ENCODE data around the gene VIPR2.
"Not testable (repeated sequence)": the region's sequence is repeated elsewhere in the genome, so short reads cannot be mapped to it uniquely, and the experiment has no call there.

The VIPR2 gene

GRCh38 chr7:159137906-159138305 lies 6.8 kb downstream of the VIPR2 start:
- no peak for ATAC-seq
- Mint-ChIP-seq H3K9me3 (no peaks in the 10 kb centered on the region), H3K27ac (no peak overlapping the region), H3K4me1 (no peaks in the 10 kb centered on the region), H3K36me3 (no peaks in the 10 kb centered on the region), H3K4me3 (no peak overlapping the region)
- DNase-seq (ENCODE audit: low spot score in 2 of 2), result no peak

DNA sequence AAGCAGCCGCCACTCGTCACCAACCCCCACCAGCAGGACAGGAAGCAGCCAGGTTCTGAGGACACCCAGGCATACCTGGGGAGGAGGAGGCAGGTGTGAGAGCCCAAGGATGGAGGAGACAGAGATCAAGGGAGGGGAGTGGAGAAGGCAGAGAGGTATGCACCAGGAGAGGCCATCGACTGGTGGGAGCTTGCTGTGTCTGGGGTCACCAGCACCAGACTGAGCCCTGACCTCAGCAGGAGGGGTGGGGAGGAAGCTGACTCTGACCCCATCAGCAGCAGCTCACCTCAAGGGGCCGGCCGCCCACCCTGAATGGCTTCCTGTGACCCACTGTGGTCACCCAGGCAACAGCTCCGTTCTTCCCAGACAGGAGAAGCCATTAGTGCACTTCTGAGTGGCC lies 7.8 kb downstream of the VIPR2 start:
- ATAC-seq, result no peak
- Mint-ChIP-seq H3K9me3 (no peaks in the 10 kb centered on the region), H3K4me1 (no peaks in the 10 kb centered on the region)

DNA sequence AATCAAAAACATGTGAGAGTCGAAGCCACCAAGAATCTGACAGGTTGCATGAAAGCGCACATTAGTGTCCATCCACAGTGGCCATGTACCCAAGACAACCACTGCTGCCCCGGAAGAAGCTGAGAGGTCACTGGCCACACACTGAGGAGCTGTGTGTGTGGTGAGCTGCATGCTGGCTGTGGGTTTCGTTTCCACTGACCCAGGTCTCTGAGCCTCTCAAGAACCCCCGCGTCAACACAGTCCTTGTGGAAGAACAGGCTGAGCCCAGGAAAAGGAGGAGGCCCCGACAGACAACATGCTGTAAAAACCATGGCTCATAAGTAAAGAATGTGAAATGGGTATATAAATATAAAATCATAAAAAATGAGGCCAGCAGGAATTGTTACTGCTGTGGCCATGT lies 8.2 kb downstream of the VIPR2 start:
- Mint-ChIP-seq H3K4me1 (no peaks in the 10 kb centered on the region), H3K9me3 (no peaks in the 10 kb centered on the region), H3K36me3 (no peaks in the 10 kb centered on the region), H3K27ac (no peak overlapping the region), H3K4me3 (no peak overlapping the region)
- DNase-seq (ENCODE audit: low spot score in 2 of 2), result no peak
- no peak for ATAC-seq

More for the DNA sequence above, 7.8 kb downstream of the VIPR2 start:
- Mint-ChIP-seq H3K36me3 (no peaks in the 10 kb centered on the region), H3K4me3 (no peak overlapping the region), H3K27ac (no peak overlapping the region)
- DNase-seq (ENCODE audit: low spot score in 2 of 2), result no peak

DNA sequence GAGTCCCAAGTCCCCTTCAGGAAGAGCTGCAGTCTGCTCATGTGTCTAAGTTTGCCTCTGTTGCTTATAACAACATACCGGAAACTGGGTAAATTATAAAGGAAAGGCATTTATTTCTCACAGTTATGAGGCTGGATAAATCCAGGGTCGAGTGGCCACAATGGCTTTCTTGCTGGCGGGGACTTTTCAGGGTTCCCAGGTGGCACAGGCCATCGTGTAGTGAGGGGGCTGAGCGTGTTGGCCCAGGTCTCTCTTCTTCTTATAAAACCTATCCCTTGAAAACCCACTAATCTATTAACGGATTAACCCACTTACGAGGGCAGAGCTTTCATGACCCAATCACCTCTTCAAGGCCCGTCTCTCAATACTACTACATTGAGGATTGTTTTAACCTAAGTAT lies 8.7 kb downstream of the VIPR2 start:
- no peak for ATAC-seq
- DNase-seq (ENCODE audit: low spot score in 2 of 2), result no peak
- Mint-ChIP-seq H3K9me3 (no peaks in the 10 kb centered on the region), H3K4me1 (no peaks in the 10 kb centered on the region), H3K36me3 (no peaks in the 10 kb centered on the region), H3K4me3 (no peak overlapping the region), H3K27ac (no peak overlapping the region)

- H3K9me3 Mint-ChIP-seq; H3K4me3 Mint-ChIP-seq; DNase-seq (ENCODE audit: low spot score in 2 of 2); H3K27ac Mint-ChIP-seq; ATAC-seq; H3K4me1 Mint-ChIP-seq; H3K36me3 Mint-ChIP-seq: not testable (repeated sequence)
Observed at GRCh38 chr7:159132670-159133443, 11.8 kb downstream of the VIPR2 start.

- no peak overlapping the region for H3K27ac Mint-ChIP-seq
- no peaks in the 10 kb centered on the region for H3K36me3 Mint-ChIP-seq
- H3K9me3 Mint-ChIP-seq, result no peaks in the 10 kb centered on the region
- no peaks in the 10 kb centered on the region for H3K4me1 Mint-ChIP-seq
- ATAC-seq, result no peak
- H3K4me3 Mint-ChIP-seq, result no peak overlapping the region
- no peak for DNase-seq (ENCODE audit: low spot score in 2 of 2)
Observed at GRCh38 chr7:159130820-159131219, 13.8 kb downstream of the VIPR2 start.

DNA sequence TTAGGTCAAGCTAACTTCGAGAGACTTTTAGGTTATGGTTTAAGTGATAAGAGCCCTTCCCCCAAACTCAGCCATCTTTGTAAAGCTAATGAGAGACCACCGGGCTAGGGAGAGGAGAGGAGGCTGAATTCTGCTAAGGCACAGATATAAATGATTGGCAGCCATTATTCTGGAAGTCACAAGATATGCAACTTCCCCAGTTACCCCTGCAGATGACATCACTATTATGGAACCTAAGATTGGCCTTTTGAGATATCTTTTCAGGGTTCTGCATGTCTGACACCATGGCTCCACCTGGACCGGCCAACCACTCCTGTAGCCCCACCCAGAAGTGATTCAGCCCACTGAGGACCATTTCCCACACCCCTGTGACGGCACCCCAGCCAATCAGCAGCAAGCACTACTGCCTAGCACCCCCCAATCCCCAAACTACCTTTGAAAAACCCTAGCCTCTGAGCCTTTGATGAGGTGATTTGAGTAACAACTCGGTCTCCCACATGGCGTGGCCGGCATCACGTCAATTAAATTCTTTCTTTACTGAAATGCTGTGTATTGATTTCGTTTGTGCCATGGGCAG lies 14.4 kb downstream of the VIPR2 start:
- no peaks in the 10 kb centered on the region for H3K4me1 Mint-ChIP-seq
- DNase-seq (ENCODE audit: low spot score in 2 of 2), result no peak
- H3K36me3 Mint-ChIP-seq, result no peaks in the 10 kb centered on the region
- no peak overlapping the region for H3K27ac Mint-ChIP-seq
- no peak for ATAC-seq
- H3K9me3 Mint-ChIP-seq, result no peaks in the 10 kb centered on the region
- H3K4me3 Mint-ChIP-seq, result no peak overlapping the region

- ATAC-seq (no peak), DNase-seq (ENCODE audit: low spot score in 2 of 2) (no peak)
- H3K9me3 Mint-ChIP-seq, result no peaks in the 10 kb centered on the region
- H3K4me1 Mint-ChIP-seq, result no peaks in the 10 kb centered on the region
- H3K4me3 Mint-ChIP-seq, result no peak overlapping the region
- no peaks in the 10 kb centered on the region for H3K36me3 Mint-ChIP-seq
- H3K27ac Mint-ChIP-seq, result no peak overlapping the region
Observed at GRCh38 chr7:159128767-159129166, 15.9 kb downstream of the VIPR2 start.

GRCh38 chr7:159127691-159128642 lies 16.7 kb downstream of the VIPR2 start:
- H3K4me1 Mint-ChIP-seq, result no peaks in the 10 kb centered on the region
- no peaks in the 10 kb centered on the region for H3K9me3 Mint-ChIP-seq
- H3K27ac Mint-ChIP-seq, result no peak overlapping the region
- H3K36me3 Mint-ChIP-seq, result no peaks in the 10 kb centered on the region
- ATAC-seq (no peak), DNase-seq (ENCODE audit: low spot score in 2 of 2) (no peak)
- no peak overlapping the region for H3K4me3 Mint-ChIP-seq

GRCh38 chr7:159126311-159127260 lies 18.1 kb downstream of the VIPR2 start:
- ATAC-seq, result no peak
- Mint-ChIP-seq H3K9me3 (no peaks in the 10 kb centered on the region), H3K4me1 (no peaks in the 10 kb centered on the region), H3K27ac (no peak overlapping the region), H3K4me3 (no peak overlapping the region), H3K36me3 (no peaks in the 10 kb centered on the region)
- no peak for DNase-seq (ENCODE audit: low spot score in 2 of 2)

DNA sequence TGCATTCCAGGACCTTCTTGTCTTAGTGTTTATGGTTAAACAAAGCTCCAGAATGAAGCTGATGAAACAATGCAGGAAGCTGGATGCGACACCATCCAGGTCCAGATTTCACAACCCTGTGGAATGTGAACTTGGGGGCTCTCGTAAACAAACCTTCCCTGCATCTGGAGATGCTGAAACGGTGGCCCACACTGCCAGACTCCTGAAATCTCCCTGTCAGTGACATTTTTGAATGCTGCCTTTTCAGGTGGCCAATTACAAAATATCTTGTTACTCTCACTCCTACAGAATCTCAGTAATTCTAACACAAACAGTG lies 18.8 kb downstream of the VIPR2 start:
- Mint-ChIP-seq H3K9me3 (no peaks in the 10 kb centered on the region), H3K4me1 (no peaks in the 10 kb centered on the region), H3K36me3 (no peaks in the 10 kb centered on the region), H3K27ac (no peak overlapping the region), H3K4me3 (no peak overlapping the region)
- ATAC-seq (no peak), DNase-seq (ENCODE audit: low spot score in 2 of 2) (no peak)

DNA sequence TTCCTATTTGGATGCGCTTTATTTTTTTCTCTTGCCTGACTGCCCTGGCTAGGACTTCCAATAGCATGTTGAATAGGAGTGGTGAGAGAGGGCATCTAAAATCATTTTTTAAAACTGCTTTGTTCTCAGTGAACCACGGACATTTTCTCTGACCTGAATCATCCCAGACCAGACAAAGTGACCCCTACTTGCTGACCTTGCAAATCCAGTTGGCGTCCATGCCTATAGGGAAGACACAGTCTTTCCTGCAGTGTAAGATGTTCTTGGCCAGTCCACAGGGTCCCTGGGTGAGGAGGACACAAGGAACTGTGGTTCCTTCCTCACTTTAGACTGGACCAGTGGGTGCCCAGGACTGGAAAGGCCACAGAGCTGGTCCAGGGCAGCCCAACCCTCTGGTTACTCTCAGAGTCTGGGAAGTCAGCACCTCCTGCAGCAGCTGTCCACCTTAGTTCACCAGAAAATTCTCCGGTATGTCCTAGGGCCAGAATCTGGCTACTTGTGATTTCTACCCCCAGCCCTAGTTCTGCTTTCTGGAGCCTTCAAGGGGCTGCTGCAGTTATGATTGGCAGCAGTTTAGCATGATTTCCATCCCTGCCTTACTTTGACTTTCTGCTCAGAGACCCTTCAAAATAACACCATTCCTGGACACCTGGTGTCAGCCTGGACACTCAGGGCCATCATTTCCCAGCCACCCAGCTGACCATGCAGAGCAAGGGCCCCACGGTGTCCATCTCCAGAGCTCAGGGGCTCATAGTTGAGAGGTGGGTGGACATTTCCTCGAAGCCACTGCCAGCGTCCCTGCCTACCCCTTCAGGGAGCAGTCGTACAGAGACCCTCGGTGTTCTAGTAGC lies 19.3 kb downstream of the VIPR2 start:
- ATAC-seq (no peak), DNase-seq (ENCODE audit: low spot score in 2 of 2) (no peak)
- Mint-ChIP-seq H3K9me3 (no peaks in the 10 kb centered on the region), H3K27ac (no peak overlapping the region), H3K4me1 (no peaks in the 10 kb centered on the region), H3K4me3 (no peak overlapping the region), H3K36me3 (no peaks in the 10 kb centered on the region)

DNA sequence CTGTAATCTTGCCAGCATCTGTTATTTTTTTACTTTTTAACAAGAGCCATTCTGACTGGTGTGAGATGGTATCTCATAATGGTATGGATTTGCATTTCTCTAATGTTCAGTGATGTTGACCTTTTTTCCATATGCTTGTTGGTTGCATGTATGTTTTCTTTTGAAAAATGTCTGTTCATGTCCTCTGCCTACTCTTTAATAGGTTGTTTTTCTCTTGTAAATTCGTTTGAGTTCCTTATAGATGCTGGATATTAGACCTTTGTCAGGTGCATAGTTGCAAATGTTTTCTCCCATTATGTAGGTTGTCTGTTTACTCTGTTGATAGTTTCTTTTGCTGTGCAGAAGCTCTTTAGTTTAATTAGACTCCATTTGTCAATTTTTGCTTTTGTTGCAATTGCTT lies 20.9 kb downstream of the VIPR2 start:
- not testable (repeated sequence) for H3K9me3 Mint-ChIP-seq; DNase-seq (ENCODE audit: low spot score in 2 of 2); H3K4me1 Mint-ChIP-seq; H3K4me3 Mint-ChIP-seq; ATAC-seq; H3K36me3 Mint-ChIP-seq; H3K27ac Mint-ChIP-seq

GRCh38 chr7:159123294-159123693 lies 21.4 kb downstream of the VIPR2 start:
- not testable (repeated sequence) for H3K9me3 Mint-ChIP-seq; H3K27ac Mint-ChIP-seq; H3K4me3 Mint-ChIP-seq; H3K4me1 Mint-ChIP-seq; ATAC-seq; DNase-seq (ENCODE audit: low spot score in 2 of 2); H3K36me3 Mint-ChIP-seq

Measured in stimulated activated effector memory CD8-positive, alpha-beta T cell treated with anti-CD3 and anti-CD28 coated beads, Interleukin-12 subunit alpha, Interleukin-12 subunit beta, amount 100 ng/mL, for 72 hours (primary cell).